IPS-15b (cell line): ENCODE results near the gene FER.
"Not testable (repeated sequence)": the region's sequence is repeated elsewhere in the genome, so short reads cannot be mapped to it uniquely, and the experiment has no call there.

Experiments
- H3K27me3 ChIP-seq: one replicate; pipeline ENCODE4 v1.6.1; 2013; ENCODE audit warnings: low read length; ENCODE audit not compliant: control insufficient read depth, insufficient read depth
- H3K36me3 ChIP-seq: one replicate; pipeline ENCODE4 v1.6.1; 2013; ENCODE audit warnings: low read length; ENCODE audit not compliant: control insufficient read depth, insufficient read depth
- H3K4me1 ChIP-seq: one replicate; pipeline ENCODE4 v1.6.1; 2013; ENCODE audit warnings: mild to moderate bottlenecking, low read length; ENCODE audit not compliant: control insufficient read depth, insufficient read depth
- H3K4me3 ChIP-seq: one replicate; pipeline ENCODE4 v1.5.1; 2013; ENCODE audit warnings: low read depth, low read length
- H3K9ac ChIP-seq: one replicate; pipeline ENCODE4 v1.6.1; 2013; ENCODE audit warnings: low read depth, mild to moderate bottlenecking, low read length
- H3K9me3 ChIP-seq: one replicate; pipeline ENCODE4 v1.6.1; 2013; ENCODE audit warnings: mild to moderate bottlenecking, low read length; ENCODE audit not compliant: control insufficient read depth, insufficient read depth

Gene FER

DNA sequence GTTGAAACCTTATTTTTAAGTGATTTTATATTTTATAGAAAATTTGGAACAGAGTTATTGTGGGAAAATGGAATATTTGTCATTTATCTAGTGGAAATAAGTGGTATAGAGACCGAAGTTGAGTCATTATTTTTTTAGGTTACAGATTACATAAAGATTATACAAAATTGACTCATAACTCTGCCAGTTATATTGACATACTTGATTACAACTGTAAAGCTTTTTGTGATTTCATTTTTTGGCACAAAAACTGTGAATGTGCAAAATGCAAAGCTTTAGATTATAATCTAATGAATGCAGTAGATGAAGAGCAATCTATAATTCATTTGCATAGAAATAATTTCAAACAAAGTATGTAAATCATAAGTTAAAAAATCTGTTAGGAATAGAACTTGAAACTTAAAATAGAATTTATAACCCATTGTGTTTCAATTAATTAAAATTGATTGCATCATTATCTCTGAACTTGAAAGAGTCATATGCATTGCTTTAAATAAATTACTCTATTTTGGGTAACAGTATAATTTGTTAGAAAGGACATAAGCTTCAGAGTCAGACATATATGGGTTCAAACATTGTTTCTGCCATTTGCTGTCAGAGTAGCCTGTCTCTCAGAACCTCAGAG, 280.4 kb downstream of the FER start:
- Histone ChIP-seq H3K4me3 (no peak overlapping the region), H3K36me3 (no peaks in the 10 kb centered on the region), H3K4me1 (no peaks in the 10 kb centered on the region), H3K9ac (no peak overlapping the region), H3K9me3 (no peaks in the 10 kb centered on the region), H3K27me3 (no peaks in the 10 kb centered on the region)

DNA sequence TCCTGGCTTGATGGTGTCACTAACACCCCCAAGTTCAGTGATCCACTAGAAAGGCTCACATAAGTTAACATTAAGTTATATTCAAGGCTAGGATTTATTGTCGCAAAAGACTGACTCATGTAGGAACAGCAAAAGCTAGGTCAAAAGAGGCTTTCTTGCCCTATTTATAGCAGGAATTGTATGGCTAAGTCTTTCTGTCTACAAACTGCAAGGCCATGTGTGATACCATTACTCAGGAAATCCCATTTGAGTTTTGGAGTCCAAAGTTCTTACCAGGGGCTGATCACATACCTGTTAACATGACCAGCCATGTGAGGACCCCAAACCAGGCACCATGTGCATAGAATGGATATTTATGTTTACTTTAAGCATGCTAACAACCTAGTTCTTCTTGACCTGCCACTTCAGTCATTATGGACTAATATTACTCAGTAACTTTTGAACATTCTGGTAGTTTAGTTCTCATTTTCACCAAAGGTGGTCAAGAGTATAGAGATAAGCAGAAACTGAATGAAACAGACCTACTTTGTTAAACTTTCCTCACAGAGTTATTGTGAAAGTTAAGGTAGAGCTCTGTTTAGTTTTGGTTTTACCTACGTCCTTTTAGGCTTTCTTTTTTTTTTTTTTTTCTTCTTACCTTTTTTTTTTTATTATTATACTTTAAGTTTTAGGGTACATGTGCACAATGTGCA, 281.1 kb downstream of the FER start:
- Histone ChIP-seq H3K9ac (no peak overlapping the region), H3K4me3 (no peak overlapping the region)

DNA sequence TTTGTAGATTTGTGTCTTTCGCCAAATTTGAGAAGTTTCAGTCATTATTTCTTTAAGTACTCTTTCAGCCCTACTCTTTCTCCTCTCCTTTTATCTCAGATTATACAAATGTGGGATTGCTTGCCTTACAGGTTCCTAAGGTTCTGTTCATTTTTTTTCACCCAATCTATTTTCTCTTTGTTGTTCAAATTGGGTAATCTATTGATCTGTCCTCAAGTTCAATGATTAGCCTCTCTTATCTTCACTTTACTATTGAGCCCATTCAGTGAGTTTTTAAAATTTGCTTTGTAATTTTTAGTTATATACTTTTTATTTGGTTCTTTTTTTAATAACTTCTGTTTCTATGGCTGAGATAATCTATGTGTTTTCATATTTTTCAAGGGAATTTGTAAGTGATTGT, 282.1 kb downstream of the FER start:
- no peak overlapping the region for H3K9ac ChIP-seq
- no peaks in the 10 kb centered on the region for H3K4me1 ChIP-seq
- no peaks in the 10 kb centered on the region for H3K27me3 ChIP-seq
- H3K36me3 ChIP-seq, result no peaks in the 10 kb centered on the region
- H3K9me3 ChIP-seq, result no peaks in the 10 kb centered on the region
- H3K4me3 ChIP-seq, result no peak overlapping the region

More for the DNA sequence above, 281.1 kb downstream of the FER start:
- Histone ChIP-seq H3K4me1 (no peaks in the 10 kb centered on the region), H3K36me3 (no peaks in the 10 kb centered on the region), H3K27me3 (no peaks in the 10 kb centered on the region), H3K9me3 (no peaks in the 10 kb centered on the region)

DNA sequence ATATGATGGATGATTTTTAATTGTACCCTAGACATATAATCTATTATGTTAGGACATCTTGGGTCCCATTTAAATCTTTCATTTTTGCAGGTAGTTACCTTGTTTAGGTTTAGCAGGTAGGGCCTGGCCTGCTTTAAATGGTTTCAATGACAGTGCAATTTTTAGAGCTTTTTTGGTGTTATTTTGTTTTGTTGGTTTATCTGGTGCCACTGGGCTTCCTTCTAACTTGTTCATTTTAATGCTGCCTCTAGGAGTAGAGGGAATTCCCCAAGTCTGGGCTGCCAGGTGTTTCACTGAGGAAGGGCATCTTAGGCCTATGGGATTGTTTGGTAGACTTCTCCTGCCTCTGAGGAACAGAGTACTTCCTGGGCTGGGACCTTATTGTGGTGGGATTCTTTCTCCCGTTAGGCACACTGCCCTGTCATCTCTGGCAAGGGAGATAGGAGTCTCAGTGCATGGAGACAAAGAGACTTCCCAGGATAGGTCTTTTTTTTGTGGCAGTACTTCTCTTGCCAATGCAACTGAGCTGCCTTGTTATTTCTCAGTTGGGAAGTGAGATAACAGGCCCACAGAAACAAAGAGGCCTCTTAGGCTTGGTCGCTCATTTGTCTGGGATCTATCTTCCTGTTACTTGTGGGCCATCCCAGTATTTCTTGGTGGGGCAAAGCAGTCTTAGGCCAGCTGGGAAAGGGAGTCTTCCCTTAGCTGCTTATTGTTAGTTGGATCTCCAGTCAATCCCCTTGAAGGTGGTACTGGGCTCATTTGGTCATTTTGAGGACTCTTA, 282.9 kb downstream of the FER start:
- no peaks in the 10 kb centered on the region for H3K36me3 ChIP-seq
- H3K4me3 ChIP-seq, result no peak overlapping the region
- H3K9me3 ChIP-seq, result no peaks in the 10 kb centered on the region
- no peaks in the 10 kb centered on the region for H3K27me3 ChIP-seq
- no peak overlapping the region for H3K9ac ChIP-seq
- no peaks in the 10 kb centered on the region for H3K4me1 ChIP-seq

DNA sequence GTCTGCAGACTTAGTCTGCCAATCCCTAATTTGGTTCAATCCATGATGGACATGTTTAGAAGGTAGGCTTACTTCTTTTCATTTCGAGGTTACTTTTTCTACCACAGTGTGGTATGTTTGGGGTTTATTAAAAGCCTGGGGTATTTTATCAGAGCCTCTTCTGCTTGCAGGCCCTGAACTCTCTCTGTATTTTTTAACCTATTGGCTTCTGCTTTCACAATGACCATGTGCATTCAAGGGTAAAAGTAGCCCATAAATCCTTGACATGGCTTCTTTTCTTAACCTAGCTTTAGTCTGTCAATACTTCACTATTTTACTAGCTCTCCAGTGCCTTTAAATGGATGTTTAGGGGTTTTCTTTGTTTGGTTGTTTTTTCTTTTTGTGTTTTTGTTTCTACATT, 286.6 kb downstream of the FER start:
- no peaks in the 10 kb centered on the region for H3K9me3 ChIP-seq
- no peaks in the 10 kb centered on the region for H3K27me3 ChIP-seq
- H3K36me3 ChIP-seq, result no peaks in the 10 kb centered on the region
- H3K4me1 ChIP-seq, result no peaks in the 10 kb centered on the region
- no peak overlapping the region for H3K4me3 ChIP-seq
- no peak overlapping the region for H3K9ac ChIP-seq

DNA sequence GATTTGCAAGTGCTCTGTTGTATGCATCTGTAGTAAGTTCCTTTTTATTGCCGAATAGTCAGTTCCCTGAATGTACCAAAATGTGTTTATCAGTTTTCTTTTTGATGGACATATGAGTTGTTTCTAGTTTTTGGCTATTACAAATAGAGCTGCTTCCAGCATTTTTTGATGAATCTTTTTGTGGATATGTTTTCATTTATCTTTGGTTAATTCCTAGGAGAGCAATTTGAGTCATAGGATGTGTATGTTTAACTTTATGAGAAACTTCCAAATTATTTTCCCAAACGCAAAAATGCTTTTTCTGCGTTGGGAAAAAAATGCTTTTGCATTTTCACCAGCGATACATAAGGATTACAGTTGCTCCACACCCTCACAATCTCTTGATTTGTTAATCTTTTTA, 287.7 kb downstream of the FER start:
- Histone ChIP-seq H3K9me3 (no peaks in the 10 kb centered on the region), H3K9ac (no peak overlapping the region), H3K36me3 (no peaks in the 10 kb centered on the region), H3K27me3 (no peaks in the 10 kb centered on the region), H3K4me3 (no peak overlapping the region), H3K4me1 (no peaks in the 10 kb centered on the region)

DNA sequence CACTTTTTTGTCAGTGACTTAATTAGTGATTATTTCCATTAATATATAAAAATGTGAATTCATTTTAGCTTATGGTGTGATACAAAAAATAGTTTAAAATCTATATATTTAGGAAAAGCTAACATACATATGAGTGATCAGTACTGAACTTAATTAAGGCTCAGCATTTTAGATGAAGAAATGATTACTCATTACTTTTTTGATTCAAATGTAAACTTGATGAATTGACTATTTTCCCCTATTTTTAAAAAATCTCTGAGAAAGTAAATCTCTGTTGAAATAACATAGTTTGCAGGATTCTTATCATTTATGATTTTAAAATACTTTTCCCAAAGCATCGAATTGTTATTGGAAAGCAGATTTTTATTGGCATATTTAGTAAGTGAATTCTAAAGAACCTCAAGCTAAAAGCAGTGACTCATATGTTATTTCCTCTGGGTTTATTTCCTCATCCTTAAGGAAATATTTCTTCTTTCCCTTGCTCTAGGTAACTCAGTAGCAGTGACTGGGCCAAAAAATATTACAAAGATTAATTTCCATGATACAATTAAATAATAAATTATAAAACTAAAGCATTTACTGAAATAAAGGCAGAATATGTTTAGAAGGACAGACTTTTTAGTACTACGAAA, 290.6 kb downstream of the FER start:
- Histone ChIP-seq H3K4me3 (no peak overlapping the region), H3K9ac (no peak overlapping the region), H3K27me3 (no peaks in the 10 kb centered on the region), H3K9me3 (no peaks in the 10 kb centered on the region), H3K36me3 (no peaks in the 10 kb centered on the region), H3K4me1 (no peaks in the 10 kb centered on the region)

DNA sequence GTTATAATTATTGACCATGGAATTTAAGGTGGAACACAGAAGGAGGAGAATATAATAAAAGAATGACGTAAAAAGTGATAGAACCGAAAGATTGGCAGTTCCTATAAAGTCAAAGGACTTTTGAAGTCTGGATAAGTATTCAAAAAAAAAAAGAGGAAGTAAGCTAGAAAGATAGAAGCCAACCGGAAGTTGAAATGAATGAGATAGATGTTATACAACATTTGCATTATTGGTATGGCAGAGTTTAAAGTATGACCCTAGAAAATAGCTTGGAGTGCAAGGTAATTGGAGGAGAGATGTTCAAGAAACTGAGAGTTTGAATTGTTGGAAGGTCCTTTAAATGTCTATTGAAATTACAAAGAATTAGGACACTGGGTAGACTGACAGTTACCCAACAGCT, 293.6 kb downstream of the FER start:
- Histone ChIP-seq H3K36me3 (no peaks in the 10 kb centered on the region), H3K9ac (no peak overlapping the region), H3K9me3 (no peaks in the 10 kb centered on the region), H3K4me3 (no peak overlapping the region), H3K4me1 (no peaks in the 10 kb centered on the region), H3K27me3 (no peaks in the 10 kb centered on the region)

DNA sequence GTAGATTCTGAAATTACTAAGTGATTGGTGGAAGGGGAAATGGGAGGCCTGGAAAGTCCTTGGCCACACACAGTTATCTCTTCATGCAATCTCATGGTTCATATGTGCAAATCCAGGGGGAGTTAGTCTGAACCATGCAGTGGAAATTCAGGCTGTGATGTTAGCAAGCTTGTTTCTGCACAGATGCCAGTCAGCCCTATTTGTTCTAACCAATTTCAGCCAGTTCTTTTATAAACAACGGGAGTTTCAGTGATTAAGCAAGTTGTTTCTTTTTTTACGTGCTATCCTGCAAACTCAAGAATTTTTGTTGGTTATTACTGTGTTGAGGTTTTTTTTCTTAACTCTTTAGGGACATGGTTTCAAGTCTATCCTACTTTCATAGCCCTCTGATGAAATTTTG, 298.0 kb downstream of the FER start:
- Histone ChIP-seq H3K9ac (no peak overlapping the region), H3K9me3 (no peaks in the 10 kb centered on the region), H3K27me3 (no peaks in the 10 kb centered on the region), H3K4me1 (no peaks in the 10 kb centered on the region), H3K4me3 (no peak overlapping the region), H3K36me3 (no peaks in the 10 kb centered on the region)

DNA sequence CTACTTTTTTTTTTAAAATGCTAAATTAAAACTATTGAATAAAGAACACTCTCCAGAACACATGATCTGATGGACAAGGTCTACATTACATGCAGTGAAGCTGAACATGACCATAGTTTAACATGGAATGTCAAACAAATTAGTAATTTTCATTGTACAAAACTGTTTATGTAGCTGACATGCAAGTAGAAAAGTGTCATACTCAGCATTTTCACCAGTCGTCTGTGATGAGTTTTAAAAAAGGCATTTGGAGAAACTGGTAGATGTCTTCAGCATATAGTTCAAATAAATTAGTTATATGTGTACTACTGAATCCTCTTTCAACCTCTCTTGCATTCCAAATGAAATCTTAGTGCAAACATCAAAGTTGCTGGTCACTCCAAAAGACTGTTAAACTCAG, 301.9 kb downstream of the FER start:
- Histone ChIP-seq H3K36me3 (no peaks in the 10 kb centered on the region), H3K4me3 (no peak overlapping the region), H3K27me3 (no peaks in the 10 kb centered on the region), H3K9me3 (no peaks in the 10 kb centered on the region), H3K9ac (no peak overlapping the region), H3K4me1 (no peaks in the 10 kb centered on the region)

DNA sequence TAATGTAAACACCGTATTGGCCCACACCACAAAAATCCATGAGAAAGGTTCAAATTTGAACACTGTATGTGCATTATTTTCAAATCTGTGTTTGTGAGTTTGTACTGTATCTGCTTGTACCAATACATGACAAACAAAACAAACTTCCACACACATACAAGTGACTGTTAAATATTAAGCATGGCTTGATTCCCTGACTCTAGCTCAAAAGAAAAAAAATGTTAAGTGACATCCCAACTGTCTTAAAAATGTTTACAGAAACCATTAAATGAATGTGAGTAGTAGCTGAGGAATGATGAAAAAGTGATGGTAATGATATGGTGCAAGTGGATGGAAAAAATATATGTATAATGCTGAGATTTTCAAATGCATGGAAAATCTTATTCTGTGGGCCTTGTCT, 302.6 kb downstream of the FER start:
- not testable (repeated sequence) for H3K36me3 ChIP-seq, H3K9me3 ChIP-seq, H3K4me3 ChIP-seq, H3K27me3 ChIP-seq, H3K9ac ChIP-seq, H3K4me1 ChIP-seq
